HG03025 (cell line): ENCODE results near the gene KRTAP9-2.
"Not testable (repeated sequence)": the region's sequence is repeated elsewhere in the genome, so short reads cannot be mapped to it uniquely, and the experiment has no call there.

Experiments
- ATAC-seq: cut with Tn5 transposase; IDR thresholded peaks from one replicate; pipeline ENCODE4 v1.9.1; 2021; ENCODE audit warnings: mild to moderate bottlenecking, moderate library complexity; ENCODE audit not compliant: unreplicated experiment, low FRiP score

The KRTAP9-2 gene

GRCh38 chr17:41232399-41233105, 6.1 kb downstream of the KRTAP9-2 start, which contains the start of gene KRTAP9-3:
Gene KRTAP9-3, plus strand, starts transcription at chr17:41232449. Its CDS starts 53 bp downstream, at chr17:41232502.
- ATAC-seq = not testable (repeated sequence)

- not testable (repeated sequence) for ATAC-seq
These were observed 10.7 kb downstream of the KRTAP9-2 start for GRCh38 chr17:41237116-41237515.

GRCh38 chr17:41237949-41238437, 11.5 kb downstream of the KRTAP9-2 start, which contains the start of gene KRTAP9-8:
Gene KRTAP9-8, plus strand, starts transcription at chr17:41237999. Its CDS starts 53 bp downstream, at chr17:41238052.
- not testable (repeated sequence) for ATAC-seq

GRCh38 chr17:41246995-41247787, 20.7 kb downstream of the KRTAP9-2 start:
- ATAC-seq = not testable (repeated sequence)

- ATAC-seq = not testable (repeated sequence)
These were observed 23.3 kb downstream of the KRTAP9-2 start, which contains the start of gene KRTAP9-4 for GRCh38 chr17:41249637-41250240. Gene KRTAP9-4, plus strand, starts transcription at chr17:41249687. Its CDS starts 34 bp downstream, at chr17:41249721.

- ATAC-seq = no peak
These were observed 24.8 kb downstream of the KRTAP9-2 start for GRCh38 chr17:41251261-41251660.

GRCh38 chr17:41254861-41255260, 28.4 kb downstream of the KRTAP9-2 start:
- no peak for ATAC-seq

- not testable (repeated sequence) for ATAC-seq
These were observed 29.2 kb downstream of the KRTAP9-2 start, which contains the start of gene KRTAP9-9 for GRCh38 chr17:41255381-41256290. Gene KRTAP9-9, plus strand, starts transcription at chr17:41255384.

GRCh38 chr17:41256291-41256685, 29.8 kb downstream of the KRTAP9-2 start:
- ATAC-seq = no peak

GRCh38 chr17:41258406-41258805, 32.0 kb downstream of the KRTAP9-2 start:
- ATAC-seq = no peak

GRCh38 chr17:41263212-41263611, 36.8 kb downstream of the KRTAP9-2 start:
- no peak for ATAC-seq

- ATAC-seq = no peak
These were observed 38.2 kb downstream of the KRTAP9-2 start for GRCh38 chr17:41264599-41264998.

GRCh38 chr17:41265078-41265477, 38.6 kb downstream of the KRTAP9-2 start, which contains the start of gene KRTAP9-6:
Gene KRTAP9-6, plus strand, starts transcription at chr17:41265378. Its CDS starts 0 bp downstream, at chr17:41265378.
- no peak for ATAC-seq

- ATAC-seq = no peak
These were observed 41.3 kb downstream of the KRTAP9-2 start for GRCh38 chr17:41267711-41268110.

GRCh38 chr17:41271323-41271722, 44.9 kb downstream of the KRTAP9-2 start:
- not testable (repeated sequence) for ATAC-seq

GRCh38 chr17:41271858-41272257, 45.4 kb downstream of the KRTAP9-2 start:
- ATAC-seq = no peak

GRCh38 chr17:41275648-41276190, 49.3 kb downstream of the KRTAP9-2 start, which contains the start of gene KRTAP9-7:
Gene KRTAP9-7, plus strand, starts transcription at chr17:41275698. Its CDS starts 0 bp downstream, at chr17:41275698.
- not testable (repeated sequence) for ATAC-seq
